A549 (cell line): ENCODE measurements around the gene ERBB2.

Source experiments
- CTCF ChIP-seq: fragments of >200 bp; sonication (Bioruptor Twin); formaldehyde crosslinking; IDR thresholded peaks from 3 replicates; pipeline ENCODE4 v1.5.1; 2016
- REST ChIP-seq: fragments of 200-600 bp; sonication (generic); IDR thresholded peaks from 2 replicates; pipeline ENCODE4 v1.6.1; 2016; ENCODE audit warnings: antibody characterized with exemption, mild to moderate bottlenecking, moderate library complexity

GRCh38 chr17:39724731-39725130 is 24.9 kb downstream of the ERBB2 start:
- TF ChIP-seq CTCF: no peak
- no peak for TF ChIP-seq REST
